ENCODE measurements around the gene ASTN2. TPM values are rescaled to one million over a fixed set of nuclear protein-coding genes. Genes with fewer than 3 reads are reported as not detected.
A peak's percentile ranks its signal among the peaks of the same experiment; 100 is the strongest.
"Not testable (repeated sequence)": the region's sequence is repeated elsewhere in the genome, so short reads cannot be mapped to it uniquely, and the experiment has no call there.

ASTN2 gene
- total RNA-seq, 1 donor from 2014 or later, result 0.53 TPM

DNA sequence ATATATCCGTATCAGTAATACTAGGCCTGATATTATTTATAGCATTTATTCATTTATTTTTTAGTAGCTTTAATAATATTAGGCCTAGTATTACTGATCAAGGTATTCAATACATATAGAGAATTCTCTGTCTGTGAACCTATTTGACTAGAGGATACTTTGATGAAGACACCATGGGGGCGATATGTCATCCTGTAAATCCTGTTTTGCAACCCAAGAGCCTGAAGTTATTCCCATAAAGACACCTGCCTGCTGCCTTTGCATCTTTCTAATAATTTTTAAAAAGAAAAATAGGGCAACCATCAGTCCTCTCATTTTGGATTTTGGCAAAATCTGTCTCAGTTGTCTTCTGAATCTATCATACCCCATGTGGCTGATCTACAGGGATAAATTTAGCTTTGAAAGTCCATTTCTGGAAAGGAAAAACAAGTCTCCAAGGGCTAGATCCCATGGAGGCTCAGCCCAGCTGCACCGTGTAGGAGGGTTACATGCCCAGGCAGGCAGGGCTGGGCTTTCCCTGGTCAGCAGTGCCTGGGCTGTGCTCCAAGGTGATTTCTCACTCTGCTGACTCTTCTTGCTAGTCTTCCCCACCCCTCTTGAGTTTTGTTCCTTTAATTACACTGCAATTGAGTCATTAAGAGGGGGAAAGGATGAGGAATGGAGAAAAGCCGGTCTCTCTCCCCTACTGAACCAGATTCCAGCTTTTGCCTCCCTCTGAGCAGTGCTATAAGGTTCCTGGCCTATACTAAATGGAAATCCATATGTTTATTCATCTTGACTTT lies 558.8 kb downstream of the ASTN2 start:
- H3K36me3 ChIP-seq (ENCODE audit: control insufficient read depth, insufficient read depth, low read length), result no peaks in the 10 kb centered on the region
- DNase-seq (ENCODE audit: low read depth), result peak; percentile 99
- no peak for TF ChIP-seq CTCF (IDR thresholded peaks at IDR 0.05; ENCODE audit: insufficient read depth, low read length, severe bottlenecking)
- no peaks in the 10 kb centered on the region for H3K27me3 ChIP-seq (ENCODE audit: control insufficient read depth, insufficient read depth, low read length)
- FAIRE-seq, result peak; percentile 93
- H3K4me3 ChIP-seq (ENCODE audit: low read depth, low read length), result no peak overlapping the region

DNA sequence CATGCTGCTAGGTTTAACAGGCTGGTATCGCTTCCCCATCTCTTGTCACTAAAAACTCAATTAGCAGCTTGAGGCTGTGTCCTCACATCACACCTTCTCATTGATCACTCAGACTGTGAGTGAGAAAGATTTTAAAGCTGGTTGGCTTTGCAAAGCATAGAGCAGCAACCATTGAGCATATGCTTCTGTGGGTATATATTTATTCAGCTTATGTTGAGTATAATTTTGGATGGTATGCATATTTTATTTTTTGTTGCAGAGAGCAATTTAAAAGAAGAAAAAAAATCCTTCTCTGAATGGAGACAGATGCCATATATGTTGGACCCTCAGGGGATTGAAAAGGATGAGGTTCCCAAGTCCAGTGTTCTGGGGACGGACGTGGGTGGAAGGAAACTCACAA lies 565.1 kb downstream of the ASTN2 start:
- no peak for FAIRE-seq
- H3K4me3 ChIP-seq (ENCODE audit: low read depth, low read length), result no peak overlapping the region
- H3K27me3 ChIP-seq (ENCODE audit: control insufficient read depth, insufficient read depth, low read length), result no peaks in the 10 kb centered on the region
- TF ChIP-seq CTCF (IDR thresholded peaks at IDR 0.05; ENCODE audit: insufficient read depth, low read length, severe bottlenecking), result no peak
- DNase-seq (ENCODE audit: low read depth), result no peak
- H3K36me3 ChIP-seq (ENCODE audit: control insufficient read depth, insufficient read depth, low read length), result no peaks in the 10 kb centered on the region

DNA sequence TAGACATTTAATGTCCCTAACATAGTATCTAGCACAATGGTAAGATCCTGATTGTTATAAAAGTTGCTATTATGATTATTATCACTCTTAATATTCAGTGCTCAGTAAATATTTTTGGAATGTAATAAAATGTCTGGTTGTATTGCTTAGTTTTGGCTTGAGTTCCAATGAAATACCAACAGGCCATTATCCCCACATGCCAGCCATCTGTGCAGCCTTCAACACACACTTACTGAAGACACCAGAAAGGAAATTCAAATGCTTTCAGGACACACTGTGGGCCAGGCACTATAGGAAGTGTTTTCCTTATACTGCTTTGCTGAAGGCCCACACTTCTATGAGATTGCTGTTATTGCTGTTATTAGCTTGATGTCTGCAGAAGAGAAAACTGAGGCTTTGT lies 570.2 kb downstream of the ASTN2 start:
- no peaks in the 10 kb centered on the region for H3K36me3 ChIP-seq (ENCODE audit: control insufficient read depth, insufficient read depth, low read length)
- FAIRE-seq, result no peak
- H3K27me3 ChIP-seq (ENCODE audit: control insufficient read depth, insufficient read depth, low read length), result no peaks in the 10 kb centered on the region
- no peak for TF ChIP-seq CTCF (IDR thresholded peaks at IDR 0.05; ENCODE audit: insufficient read depth, low read length, severe bottlenecking)
- DNase-seq (ENCODE audit: low read depth), result no peak
- no peak overlapping the region for H3K4me3 ChIP-seq (ENCODE audit: low read depth, low read length)

DNA sequence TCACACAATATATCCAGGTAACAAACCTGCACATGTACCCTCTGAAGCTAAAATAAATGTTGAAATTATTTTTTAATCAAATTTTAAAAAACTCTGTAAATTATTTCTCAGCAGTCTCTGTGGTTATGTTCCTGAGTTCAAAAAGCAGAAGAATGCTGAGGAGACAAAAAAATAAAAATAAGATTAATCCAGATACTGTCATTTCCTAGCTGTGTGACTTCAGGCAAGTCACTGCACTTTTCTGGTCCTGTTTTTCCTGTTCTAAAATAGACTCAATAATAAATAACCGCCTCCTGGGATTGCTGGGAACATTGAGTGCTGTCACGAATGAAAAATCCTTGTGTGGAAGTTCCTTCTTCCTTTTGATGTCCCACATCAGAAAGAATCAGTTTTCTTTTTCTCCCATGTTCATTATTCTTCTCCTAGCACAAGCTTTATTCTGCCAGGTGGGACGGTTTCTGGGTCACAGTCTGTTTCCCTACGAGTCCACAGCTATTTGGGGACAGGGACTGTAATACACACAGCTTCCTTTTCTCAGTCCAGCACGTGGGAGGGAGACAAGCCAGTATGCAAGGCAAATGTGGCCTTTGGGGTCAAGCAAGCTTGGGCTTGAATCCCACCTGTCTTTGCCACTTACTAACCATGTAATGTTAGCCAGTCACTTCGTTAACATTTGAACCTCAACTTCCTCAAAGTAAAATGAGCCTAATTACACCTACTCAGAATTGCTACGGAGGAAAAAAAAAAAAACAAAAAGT lies 570.8 kb downstream of the ASTN2 start:
- TF ChIP-seq CTCF (IDR thresholded peaks at IDR 0.05; ENCODE audit: insufficient read depth, low read length, severe bottlenecking), result no peak
- DNase-seq (ENCODE audit: low read depth), result peak; percentile 68
- no peak overlapping the region for H3K4me3 ChIP-seq (ENCODE audit: low read depth, low read length)
- no peaks in the 10 kb centered on the region for H3K27me3 ChIP-seq (ENCODE audit: control insufficient read depth, insufficient read depth, low read length)
- no peak for FAIRE-seq
- no peaks in the 10 kb centered on the region for H3K36me3 ChIP-seq (ENCODE audit: control insufficient read depth, insufficient read depth, low read length)

DNA sequence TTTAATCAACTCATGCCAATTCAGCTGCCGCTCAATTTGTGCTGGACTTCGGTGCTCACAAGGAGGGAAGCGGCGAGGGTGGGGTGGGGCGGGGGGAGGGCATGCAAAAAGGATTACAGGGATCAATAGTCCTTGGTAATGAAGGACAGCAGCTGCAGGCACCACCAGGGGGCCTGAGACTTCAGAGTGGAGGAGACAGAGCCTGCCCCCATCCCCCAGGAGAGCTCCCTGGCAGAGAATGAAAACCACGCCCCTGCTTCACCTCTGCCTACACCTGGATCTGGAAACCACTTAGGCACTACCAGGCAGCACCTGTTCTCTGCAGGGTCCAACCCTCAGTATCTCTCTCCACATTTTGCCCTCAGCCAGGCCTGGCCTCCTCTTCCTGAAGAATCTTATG lies 572.2 kb downstream of the ASTN2 start:
- TF ChIP-seq CTCF (IDR thresholded peaks at IDR 0.05; ENCODE audit: insufficient read depth, low read length, severe bottlenecking), result peak; percentile 24
- peak; percentile 19 for DNase-seq (ENCODE audit: low read depth)
- Histone ChIP-seq H3K36me3 (ENCODE audit: control insufficient read depth, insufficient read depth, low read length) (no peaks in the 10 kb centered on the region), H3K4me3 (ENCODE audit: low read depth, low read length) (no peak overlapping the region), H3K27me3 (ENCODE audit: control insufficient read depth, insufficient read depth, low read length) (no peaks in the 10 kb centered on the region)
- no peak for FAIRE-seq

GRCh38 chr9:116838468-116838867 lies 576.4 kb downstream of the ASTN2 start:
- FAIRE-seq; H3K36me3 ChIP-seq (ENCODE audit: control insufficient read depth, insufficient read depth, low read length); DNase-seq (ENCODE audit: low read depth); H3K27me3 ChIP-seq (ENCODE audit: control insufficient read depth, insufficient read depth, low read length): not testable (repeated sequence)
- H3K4me3 ChIP-seq (ENCODE audit: low read depth, low read length), result peak overlapping the region; percentile 4

All from bronchial epithelial cell (primary cell).